Endodermal cell (in vitro differentiated cells): ENCODE results near the gene C20orf144. TPM values are rescaled to one million over a fixed set of nuclear protein-coding genes. Genes with fewer than 3 reads are reported as not detected.

ENCODE experiments used
- DNase-seq: peaks from one replicate; pipeline ENCODE4 v3.0.0-alpha.2; 2017
- H3K27ac ChIP-seq: 2 replicates; pipeline ENCODE4 v1.5.1; 2013; ENCODE audit warnings: mild to moderate bottlenecking, low read depth, low read length, moderate library complexity
- H3K27me3 ChIP-seq: 2 replicates; pipeline ENCODE4 v1.6.1; 2013; ENCODE audit warnings: mild to moderate bottlenecking, low read length, moderate library complexity; ENCODE audit not compliant: insufficient read depth, control insufficient read depth, poor library complexity, severe bottlenecking
- H3K36me3 ChIP-seq: 2 replicates; pipeline ENCODE4 v1.7.0; 2013; ENCODE audit warnings: mild to moderate bottlenecking, low read length, moderate library complexity; ENCODE audit not compliant: control insufficient read depth, insufficient read depth
- H3K4me1 ChIP-seq: one replicate; pipeline ENCODE4 v1.7.0; 2013; ENCODE audit warnings: low read length; ENCODE audit not compliant: control insufficient read depth, insufficient read depth
- H3K4me3 ChIP-seq: 2 replicates; pipeline ENCODE4 v1.5.1; 2013; ENCODE audit warnings: mild to moderate bottlenecking, low read length, moderate library complexity
- H3K9ac ChIP-seq: 2 replicates; pipeline ENCODE4 v1.6.1; 2013; ENCODE audit warnings: mild to moderate bottlenecking, low read length, moderate library complexity; ENCODE audit not compliant: poor library complexity, severe bottlenecking; ENCODE audit errors: extremely low read depth
- H3K9me3 ChIP-seq: 2 replicates; pipeline ENCODE4 v1.6.1; 2013; ENCODE audit warnings: mild to moderate bottlenecking, low read length, moderate library complexity; ENCODE audit not compliant: control insufficient read depth
- H3K27ac Mint-ChIP-seq: 2 replicates; pipeline ENCODE4 v1.8.0; 2020; ENCODE audit warnings: mixed read lengths
- H3K27me3 Mint-ChIP-seq: 2 replicates; pipeline ENCODE4 v1.8.0; 2021; ENCODE audit warnings: mild to moderate bottlenecking, mixed read lengths; ENCODE audit not compliant: insufficient read depth
- H3K36me3 Mint-ChIP-seq: 2 replicates; pipeline ENCODE4 v1.8.0; 2020; ENCODE audit warnings: low read depth, mixed read lengths
- H3K4me1 Mint-ChIP-seq: 2 replicates; pipeline ENCODE4 v1.8.0; 2020; ENCODE audit warnings: mixed read lengths
- H3K4me3 Mint-ChIP-seq: 2 replicates; pipeline ENCODE4 v1.8.0; 2020; ENCODE audit warnings: mild to moderate bottlenecking, moderate library complexity, mixed read lengths
- H3K9me3 Mint-ChIP-seq: 2 replicates; pipeline ENCODE4 v1.8.0; 2020; ENCODE audit warnings: mild to moderate bottlenecking, mixed read lengths
- WGBS, 2 experiments: methylation state at CpG; one replicate each; pipeline versions ENCODE4 v1.1.5 to v1.1.7; 2013; ENCODE audit warnings: missing lambda C conversion rate in 2 of 2, mixed read lengths in 1 of 2; ENCODE audit not compliant: insufficient coverage in 1 of 2, insufficient read length in 1 of 2; 5-methylcytosine and 5-hydroxymethylcytosine counted together
- total RNA-seq, 2 donors: library from RNA; stranded (reverse); fragmentation: NEBNext Ultra II Directional in 1 of 2; extraction: Animal tissue kit (Norgen Biotek cat#: 25700) in 1 of 2; gene quantifications; 2 replicates in 1 of 2; 3 replicates in 1 of 2; pipeline ENCODE4 v1.2.1, GENCODE V29; 2021
- TF ChIP-seq, protein P1 (sequence below): fragments of 200-600 bp; sonication (generic); conservative IDR thresholded peaks from 2 replicates; pipeline ENCODE4 v1.5.0; 2021; ENCODE audit warnings: antibody characterized with exemption, mild to moderate bottlenecking

The C20orf144 gene
- total RNA-seq, 2 donors from 2014 or later: 0.44 TPM; not detected in 1

DNA sequence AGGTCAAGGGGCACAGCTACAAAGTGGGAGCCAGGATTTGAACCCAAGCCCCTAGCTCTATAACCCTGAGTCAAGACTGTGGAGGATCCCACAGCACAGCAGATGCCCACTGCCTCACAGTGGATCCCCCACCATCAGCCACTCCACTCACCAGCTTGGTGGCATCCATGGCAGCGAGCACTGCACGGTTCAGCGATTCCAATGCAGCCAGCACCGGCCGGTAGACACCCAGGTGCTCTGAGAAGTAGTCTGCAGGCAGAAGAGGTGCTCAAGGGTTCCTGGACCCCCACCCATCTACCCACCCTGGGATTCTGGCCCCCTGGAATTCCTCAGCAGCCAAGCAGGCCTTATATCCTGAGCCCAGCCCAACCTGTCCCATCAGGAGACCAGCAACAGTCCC, 7.1 kb downstream of the C20orf144 start:
- Histone ChIP-seq H3K27me3 (no peaks in the 10 kb centered on the region), H3K4me1 (peaks cover 13% of the 10 kb centered on the region), H3K36me3 (peaks cover 27% of the 10 kb centered on the region), H3K4me3 (no peak overlapping the region), H3K9ac (no peak overlapping the region), H3K27ac (no peak overlapping the region), H3K9me3 (no peaks in the 10 kb centered on the region)
- WGBS, 2 experiments: 99% methylated on average over 5 of the region's 5 CpGs; no CpG with 5 or more reads in 1 of the 2 experiments
- DNase-seq: no peak
- peaks cover 44% of the 10 kb centered on the region for H3K36me3 Mint-ChIP-seq
- H3K4me1 Mint-ChIP-seq: peaks cover 31% of the 10 kb centered on the region
- H3K27me3 Mint-ChIP-seq: peaks cover 4% of the 10 kb centered on the region
- H3K4me3 Mint-ChIP-seq: no peak overlapping the region
- no peaks in the 10 kb centered on the region for H3K9me3 Mint-ChIP-seq
- no peak overlapping the region for H3K27ac Mint-ChIP-seq
- TF ChIP-seq, protein P1, sequence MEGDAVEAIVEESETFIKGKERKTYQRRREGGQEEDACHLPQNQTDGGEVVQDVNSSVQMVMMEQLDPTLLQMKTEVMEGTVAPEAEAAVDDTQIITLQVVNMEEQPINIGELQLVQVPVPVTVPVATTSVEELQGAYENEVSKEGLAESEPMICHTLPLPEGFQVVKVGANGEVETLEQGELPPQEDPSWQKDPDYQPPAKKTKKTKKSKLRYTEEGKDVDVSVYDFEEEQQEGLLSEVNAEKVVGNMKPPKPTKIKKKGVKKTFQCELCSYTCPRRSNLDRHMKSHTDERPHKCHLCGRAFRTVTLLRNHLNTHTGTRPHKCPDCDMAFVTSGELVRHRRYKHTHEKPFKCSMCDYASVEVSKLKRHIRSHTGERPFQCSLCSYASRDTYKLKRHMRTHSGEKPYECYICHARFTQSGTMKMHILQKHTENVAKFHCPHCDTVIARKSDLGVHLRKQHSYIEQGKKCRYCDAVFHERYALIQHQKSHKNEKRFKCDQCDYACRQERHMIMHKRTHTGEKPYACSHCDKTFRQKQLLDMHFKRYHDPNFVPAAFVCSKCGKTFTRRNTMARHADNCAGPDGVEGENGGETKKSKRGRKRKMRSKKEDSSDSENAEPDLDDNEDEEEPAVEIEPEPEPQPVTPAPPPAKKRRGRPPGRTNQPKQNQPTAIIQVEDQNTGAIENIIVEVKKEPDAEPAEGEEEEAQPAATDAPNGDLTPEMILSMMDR: no peak

DNA sequence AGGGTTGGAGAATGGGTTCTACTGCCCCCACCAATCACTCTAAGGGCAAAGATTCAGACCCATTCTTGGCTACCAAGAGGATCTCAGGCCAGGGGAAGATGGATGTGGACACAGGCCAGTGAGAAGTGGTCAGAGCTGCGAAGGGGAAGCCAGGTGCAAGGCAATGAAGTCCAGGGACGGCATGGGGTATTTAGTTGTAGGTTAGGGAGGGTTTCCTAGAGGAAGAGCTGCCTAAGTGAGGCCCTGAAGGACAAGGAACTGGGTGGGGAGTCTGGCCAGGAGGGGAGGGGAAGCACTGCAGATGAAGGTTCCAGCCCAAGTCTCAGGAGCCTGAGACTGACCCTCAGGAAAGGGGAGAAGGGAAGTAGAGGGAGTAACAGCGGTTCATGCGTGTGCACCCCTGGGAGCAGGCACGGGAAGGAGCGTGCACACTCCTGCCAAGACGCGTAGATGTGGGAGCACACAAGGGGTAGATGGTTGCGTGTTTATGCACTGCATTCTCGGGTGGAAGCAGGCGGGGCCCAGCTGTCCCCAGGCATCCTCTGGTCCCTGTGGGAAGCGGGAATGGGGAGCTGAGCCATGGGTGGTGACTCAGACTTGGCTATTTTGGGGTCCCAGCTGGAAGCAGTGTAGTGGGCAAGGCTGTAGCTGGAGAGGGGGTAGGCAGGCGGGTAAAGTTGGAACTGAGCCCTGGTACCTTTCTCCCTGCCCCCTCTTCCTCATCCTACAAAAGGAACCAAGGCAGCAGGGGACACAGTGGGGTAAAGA, 7.9 kb downstream of the C20orf144 start:
- Mint-ChIP-seq H3K9me3 (no peaks in the 10 kb centered on the region), H3K27me3 (peaks cover 2% of the 10 kb centered on the region), H3K36me3 (peaks cover 44% of the 10 kb centered on the region), H3K4me3 (no peak overlapping the region), H3K4me1 (peaks cover 27% of the 10 kb centered on the region), H3K27ac (peak overlapping the region; percentile 35)
- Histone ChIP-seq H3K36me3 (peaks cover 27% of the 10 kb centered on the region), H3K27me3 (no peaks in the 10 kb centered on the region), H3K27ac (no peak overlapping the region), H3K4me1 (peaks cover 13% of the 10 kb centered on the region), H3K9ac (no peak overlapping the region), H3K4me3 (no peak overlapping the region), H3K9me3 (no peaks in the 10 kb centered on the region)
- no peak for DNase-seq
- TF ChIP-seq, protein P1: no peak
- 94 to 98% methylated on average over 11 to 13 of the region's 13 CpGs for WGBS, 2 experiments

DNA sequence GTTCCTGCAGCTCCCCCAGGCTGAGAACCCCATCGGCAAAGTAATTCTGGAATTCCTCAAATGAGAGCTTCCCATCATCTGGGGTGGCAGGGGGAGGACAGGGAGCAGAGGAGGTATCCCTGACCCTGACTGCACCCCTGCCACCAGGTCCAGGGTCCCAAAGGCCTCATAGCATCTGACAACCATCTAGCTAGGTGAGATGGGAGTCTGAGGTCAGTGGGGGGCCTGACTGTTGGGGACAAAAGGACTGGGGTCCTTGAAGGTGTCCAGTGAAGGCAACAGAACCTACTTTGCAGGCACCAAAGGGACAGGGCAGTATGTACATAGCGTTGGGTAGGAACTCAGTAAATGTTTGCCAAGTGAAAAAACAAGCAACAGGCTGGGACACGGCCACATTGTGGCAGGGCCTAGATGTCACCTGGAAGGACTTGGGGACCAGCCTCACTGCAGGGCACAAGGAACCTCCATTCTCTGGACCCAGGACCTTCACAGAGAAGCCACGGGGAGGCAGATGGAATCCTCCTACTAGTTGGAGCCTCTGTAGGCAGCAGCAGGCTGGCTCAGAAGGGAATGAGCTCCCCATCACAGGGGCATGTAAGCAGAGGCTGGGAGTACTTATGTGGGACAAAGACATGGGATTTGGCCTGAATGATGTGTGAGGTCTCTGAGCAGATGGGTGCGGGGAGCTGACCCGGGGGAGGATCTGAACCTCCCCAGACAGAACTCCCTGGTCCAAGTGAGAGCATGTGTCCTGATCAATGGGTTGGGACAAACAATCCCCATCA, 8.8 kb downstream of the C20orf144 start:
- H3K9me3 Mint-ChIP-seq: no peaks in the 10 kb centered on the region
- H3K36me3 ChIP-seq: peaks cover 27% of the 10 kb centered on the region
- H3K36me3 Mint-ChIP-seq: peaks cover 45% of the 10 kb centered on the region
- no peak for DNase-seq
- no peak overlapping the region for H3K27ac ChIP-seq
- TF ChIP-seq, protein P1: no peak
- no peak overlapping the region for H3K27ac Mint-ChIP-seq
- H3K4me3 ChIP-seq: no peak overlapping the region
- H3K27me3 Mint-ChIP-seq: peaks cover 2% of the 10 kb centered on the region
- peaks cover 34% of the 10 kb centered on the region for H3K4me1 Mint-ChIP-seq
- 94 to 100% methylated on average over 6 of the region's 6 CpGs for WGBS, 2 experiments
- H3K9ac ChIP-seq: no peak overlapping the region
- H3K4me3 Mint-ChIP-seq: no peak overlapping the region
- H3K9me3 ChIP-seq: no peaks in the 10 kb centered on the region
- peaks cover 13% of the 10 kb centered on the region for H3K4me1 ChIP-seq
- no peaks in the 10 kb centered on the region for H3K27me3 ChIP-seq
